Left ventricle myocardium superior (tissue), 1 donor: ENCODE results near the gene HRH1. TPM values are rescaled to one million over a fixed set of nuclear protein-coding genes. Genes with fewer than 3 reads are reported as not detected.
"Not testable (repeated sequence)": the region's sequence is repeated elsewhere in the genome, so short reads cannot be mapped to it uniquely, and the experiment has no call there.

ENCODE experiments used
- ATAC-seq: fragments of 200-7000 bp; cut with Tn5 transposase; one replicate; pipeline ENCODE4 v1.9.1; 2020; ENCODE audit warnings: mild to moderate bottlenecking, moderate library complexity
- DNase-seq: peaks from one replicate; pipeline ENCODE4 v3.0.0-alpha.2; 2020
- intact Hi-C: fragments of 100-400 bp; cut with micrococcal nuclease; formaldehyde crosslinking; loops from one replicate; pipeline ENCODE4 v1.11.0; 2022
- total RNA-seq: library from RNA; stranded (reverse); fragmentation: NEBNext Ultra II Directional; extraction: Animal tissue kit (Norgen Biotek cat#: 25700); gene quantifications from one replicate; pipeline ENCODE4 v1.2.1, GENCODE V29; 2021
- donor health status: DM: no; HTN: yes; CAD: no; lungs with severe emphysema.

Gene HRH1
- total RNA-seq, 1 donor from 2014 or later = 1.4 TPM

DNA sequence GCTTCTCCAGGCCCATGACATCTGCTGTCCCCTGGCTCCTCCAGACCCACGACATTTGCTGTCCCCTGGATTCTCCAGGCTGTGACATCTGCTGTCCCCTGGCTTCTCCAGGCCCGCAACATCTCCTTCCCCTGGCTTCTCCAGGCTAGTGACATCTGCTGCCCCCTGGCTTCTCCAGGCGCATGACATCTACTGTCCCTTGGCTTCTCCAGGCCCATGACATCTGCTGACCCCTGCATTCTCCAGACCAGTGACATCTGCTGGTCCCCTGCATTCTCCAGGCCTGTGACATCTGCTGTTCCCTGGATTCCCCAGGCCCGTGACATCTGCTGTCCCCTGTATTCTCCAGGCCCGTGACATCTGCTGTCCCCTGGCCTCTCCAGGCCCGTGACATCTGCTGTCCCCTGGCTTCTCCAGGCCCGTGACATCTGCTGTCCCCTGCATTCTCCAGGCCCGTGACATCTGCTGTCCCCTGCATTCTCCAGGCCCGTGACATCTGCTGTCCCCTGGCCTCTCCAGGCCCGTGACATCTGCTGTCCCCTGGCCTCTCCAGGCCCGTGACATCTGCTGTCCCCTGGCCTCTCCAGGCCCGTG lies 12.6 kb downstream of the HRH1 start:
- intact Hi-C loops, DNase-seq, ATAC-seq: not testable (repeated sequence)

DNA sequence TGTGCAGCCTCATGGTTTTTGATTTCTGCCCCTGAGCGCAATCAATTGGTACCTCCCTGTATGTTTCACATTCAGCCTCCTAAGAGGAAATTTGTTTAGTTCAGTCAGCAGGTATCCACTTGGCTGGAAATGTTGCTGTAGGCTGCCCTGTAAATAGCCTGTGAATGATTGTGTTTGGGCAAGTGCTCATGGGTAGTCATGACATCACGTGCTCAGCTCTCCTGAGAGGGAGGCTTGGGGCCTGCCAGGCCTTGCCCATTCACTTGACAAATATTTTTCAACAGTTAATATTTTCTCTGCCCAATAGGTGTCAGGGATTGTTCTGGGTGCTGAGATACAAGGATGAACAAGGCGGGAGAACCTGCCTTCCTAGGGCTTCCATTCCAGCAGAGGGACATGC lies 13.3 kb downstream of the HRH1 start:
- ATAC-seq (no peak), DNase-seq (no peak)
- intact Hi-C loops = no loop called here

DNA sequence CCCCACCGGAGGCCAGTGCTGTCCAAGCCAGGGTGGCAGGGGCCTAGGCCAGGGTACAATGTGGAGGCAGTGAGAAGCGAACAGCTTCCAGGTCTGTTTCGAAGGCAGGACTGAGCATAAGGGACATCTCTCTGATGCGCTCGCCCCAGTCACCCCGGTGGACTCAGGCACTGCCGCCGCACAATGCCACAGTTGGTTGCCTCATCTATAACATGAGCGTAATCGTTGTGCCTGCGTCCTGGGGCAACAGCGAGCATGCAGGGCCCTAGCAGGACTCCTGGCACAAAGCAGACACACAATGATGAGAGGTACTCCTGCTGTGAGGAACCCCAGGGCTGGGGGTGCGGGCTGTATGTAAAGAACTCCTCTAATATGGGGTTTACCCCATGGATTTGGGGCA lies 14.1 kb downstream of the HRH1 start:
- ATAC-seq = no peak
- intact Hi-C loops = no loop called here
- DNase-seq = no peak

DNA sequence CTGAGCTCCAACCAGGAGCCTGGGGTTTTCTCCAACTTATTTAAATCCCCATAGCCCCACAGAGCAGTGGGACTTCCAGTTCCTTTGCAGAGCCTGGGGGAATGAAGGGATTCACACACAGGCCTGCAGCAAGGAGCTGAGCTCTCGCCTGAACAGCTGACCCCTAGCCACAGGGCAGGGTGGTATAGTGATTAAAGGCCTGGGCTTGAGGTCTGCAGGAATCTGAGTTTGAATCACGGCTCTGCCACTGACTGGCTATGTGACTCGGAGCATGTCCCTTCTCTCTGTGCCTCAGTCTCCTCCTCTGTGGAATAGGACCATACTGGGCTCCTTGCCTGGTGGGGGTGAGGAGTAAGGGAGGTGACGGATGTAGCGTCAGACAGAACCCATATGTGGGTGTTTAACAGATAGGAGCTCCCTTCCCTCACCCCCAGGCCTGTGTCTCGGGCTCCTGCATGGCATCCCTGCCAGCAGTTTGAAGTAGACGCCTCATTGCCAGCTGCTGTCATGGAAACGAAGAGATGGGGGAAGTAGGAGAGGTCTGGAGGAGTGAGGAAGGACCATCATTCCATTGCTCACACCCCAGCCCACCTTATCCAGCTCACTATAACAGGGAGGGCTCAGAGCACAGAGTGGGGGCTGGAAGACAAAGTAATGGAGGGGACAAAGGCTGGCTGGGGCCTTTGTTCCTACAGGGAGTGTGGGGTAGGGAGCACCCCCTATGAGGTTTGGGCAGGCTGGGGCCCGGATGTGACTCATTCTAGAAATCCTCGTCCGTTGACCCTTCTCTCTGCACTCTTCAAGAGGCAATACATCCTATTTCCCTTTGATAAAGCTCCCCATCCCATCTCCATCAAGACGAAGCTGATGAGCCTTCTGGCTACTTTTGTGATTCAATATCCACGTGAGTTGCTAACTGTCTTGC lies 14.8 kb downstream of the HRH1 start:
- intact Hi-C loops = no loop called here
- DNase-seq = no peak
- ATAC-seq = no peak

DNA sequence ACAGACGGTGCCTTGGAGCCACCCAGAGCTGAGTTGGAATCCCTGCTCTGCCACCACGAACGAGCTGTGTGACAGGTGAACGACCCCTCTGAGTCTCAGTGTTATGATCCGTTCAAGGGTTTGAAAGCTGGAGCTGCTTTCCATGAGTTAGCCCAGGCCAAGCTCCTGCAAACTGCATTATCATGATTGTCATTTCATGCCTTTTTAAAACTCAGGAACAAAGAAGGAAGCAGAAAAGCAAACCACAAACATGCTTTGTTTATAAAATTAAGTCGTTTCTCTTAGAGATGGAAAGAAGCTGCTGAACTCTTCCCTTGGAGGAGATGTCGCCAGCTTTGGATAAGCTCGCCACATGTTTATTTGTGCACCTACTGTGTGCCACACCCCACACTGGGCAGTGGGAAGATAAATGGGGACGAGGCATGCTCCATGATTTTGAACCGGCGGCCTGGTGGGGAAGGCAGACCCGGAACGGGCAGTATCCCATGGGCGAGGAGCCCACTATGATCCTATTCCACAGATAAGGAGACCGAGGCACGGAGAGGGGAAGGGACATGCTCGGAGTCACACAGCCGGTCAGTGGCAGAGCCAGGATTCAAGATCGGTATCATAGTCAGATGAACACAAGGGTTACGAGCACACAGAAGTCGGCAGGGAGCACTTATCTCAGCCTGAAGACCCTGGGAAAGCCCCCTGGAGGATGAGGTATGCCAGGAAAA lies 15.9 kb downstream of the HRH1 start:
- intact Hi-C loops = no loop called here
- no peak for DNase-seq
- ATAC-seq = no peak

DNA sequence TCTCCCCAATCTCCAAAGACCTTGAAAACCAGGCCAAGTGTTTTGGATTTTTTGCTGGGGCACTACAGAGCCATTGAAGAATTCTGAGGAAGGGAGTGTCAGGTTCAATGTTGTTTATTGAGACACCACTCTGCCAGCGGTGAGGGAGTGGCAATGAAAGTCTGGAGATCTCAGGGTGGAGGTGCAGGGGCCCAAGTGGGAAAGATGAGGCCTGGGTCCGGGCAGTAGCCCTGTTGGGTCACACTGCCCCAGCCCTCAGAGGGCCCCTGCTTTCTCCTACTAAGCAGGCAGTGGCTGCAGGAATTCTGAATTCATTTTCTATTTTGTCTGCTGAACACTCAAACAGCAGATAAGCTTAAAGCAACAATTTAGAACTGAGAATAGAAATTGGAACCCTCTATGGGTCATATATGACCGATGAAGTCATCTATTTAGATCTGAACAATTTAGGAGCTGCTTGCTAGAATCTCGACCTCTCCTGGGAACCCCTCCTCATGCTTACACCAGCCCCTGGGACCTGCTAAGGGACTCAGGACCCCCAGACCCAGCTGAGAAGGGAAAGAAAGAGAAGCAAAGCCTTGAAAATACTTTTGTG lies 17.9 kb downstream of the HRH1 start:
- intact Hi-C loops = no loop called here
- DNase-seq = no peak
- ATAC-seq = no peak

DNA sequence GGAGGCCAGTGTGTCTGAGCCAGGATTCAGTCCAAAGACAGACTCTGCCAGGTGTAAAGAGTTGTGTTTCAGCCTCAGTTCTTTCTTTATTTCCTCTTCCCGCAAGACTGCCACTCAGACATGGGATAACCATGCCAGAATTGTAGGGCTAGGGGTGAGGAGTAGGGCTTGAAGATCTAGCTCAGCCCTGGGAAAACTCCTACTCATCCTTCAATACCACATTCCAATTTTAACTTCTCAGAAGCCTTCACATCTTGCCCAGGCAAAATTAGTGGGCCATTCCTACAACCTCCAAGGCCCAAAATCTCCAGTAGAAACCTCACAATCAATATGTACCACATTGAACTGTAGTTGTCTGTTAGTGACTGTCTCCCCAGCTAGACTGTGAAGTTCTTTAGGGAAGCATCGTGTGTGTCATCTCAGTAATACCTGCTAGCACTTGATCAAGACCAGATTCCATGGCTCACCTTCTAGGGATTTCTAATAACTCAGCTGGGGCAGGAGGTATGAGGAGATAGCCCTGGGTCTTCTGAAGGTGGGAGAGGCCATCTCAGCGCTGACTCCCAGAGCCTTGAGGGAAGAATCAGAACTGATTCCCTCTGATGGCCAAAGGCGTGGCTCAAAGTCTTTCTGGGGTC lies 19.7 kb downstream of the HRH1 start:
- no peak for ATAC-seq
- no peak for DNase-seq
- intact Hi-C loops = no loop called here

DNA sequence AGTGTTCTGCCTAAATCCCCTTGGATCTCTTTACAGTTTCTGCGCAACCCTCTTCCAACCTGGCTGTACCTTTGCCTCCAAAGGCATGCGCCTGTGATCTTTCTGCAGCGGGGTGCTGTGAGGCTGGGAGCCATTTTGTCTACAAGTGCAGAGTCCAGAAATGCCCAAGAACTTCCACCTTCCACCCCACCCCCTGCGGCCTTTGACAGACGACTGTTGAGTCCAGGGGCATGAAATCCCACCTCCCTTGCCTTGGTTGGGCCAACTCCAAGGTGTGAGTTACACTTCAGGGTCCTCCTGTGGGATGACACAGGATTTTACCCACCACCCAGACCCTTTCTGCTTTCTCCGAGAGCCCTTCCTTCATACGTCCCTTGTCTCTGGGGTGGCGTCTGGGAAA lies 24.1 kb downstream of the HRH1 start:
- ATAC-seq (no peak), DNase-seq (no peak)
- intact Hi-C loops = no loop called here

DNA sequence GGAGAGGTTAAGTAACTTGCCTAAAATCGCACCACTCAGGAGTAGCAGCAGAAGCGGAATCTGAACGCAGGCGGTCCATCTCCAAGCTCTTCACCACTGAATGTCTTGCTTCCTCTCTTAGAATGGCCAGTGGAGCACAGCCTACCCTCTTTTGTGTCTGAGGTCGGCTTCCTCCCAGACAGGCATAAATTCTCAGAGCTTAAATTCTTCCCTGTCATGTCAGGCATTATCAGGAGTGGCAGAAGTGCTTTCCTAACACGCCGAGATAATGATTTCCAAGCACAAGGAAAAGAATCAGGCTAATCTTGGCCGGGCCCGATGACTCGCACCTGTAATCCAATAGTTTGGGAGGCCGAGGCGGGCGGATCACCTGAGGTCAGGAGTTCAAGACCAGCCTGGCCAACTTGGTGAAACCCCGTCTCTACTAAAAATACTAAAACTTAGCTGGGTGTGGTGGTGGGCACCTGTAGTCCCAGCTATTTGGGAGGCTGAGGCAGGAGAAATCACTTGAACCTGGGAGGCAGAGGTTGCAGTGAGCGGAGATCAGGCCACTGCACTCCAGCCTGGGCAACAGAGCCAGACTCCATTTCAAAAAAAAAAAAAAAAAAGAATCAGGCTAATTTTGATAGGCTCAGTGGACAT lies 30.2 kb downstream of the HRH1 start:
- DNase-seq, intact Hi-C loops, ATAC-seq: not testable (repeated sequence)

DNA sequence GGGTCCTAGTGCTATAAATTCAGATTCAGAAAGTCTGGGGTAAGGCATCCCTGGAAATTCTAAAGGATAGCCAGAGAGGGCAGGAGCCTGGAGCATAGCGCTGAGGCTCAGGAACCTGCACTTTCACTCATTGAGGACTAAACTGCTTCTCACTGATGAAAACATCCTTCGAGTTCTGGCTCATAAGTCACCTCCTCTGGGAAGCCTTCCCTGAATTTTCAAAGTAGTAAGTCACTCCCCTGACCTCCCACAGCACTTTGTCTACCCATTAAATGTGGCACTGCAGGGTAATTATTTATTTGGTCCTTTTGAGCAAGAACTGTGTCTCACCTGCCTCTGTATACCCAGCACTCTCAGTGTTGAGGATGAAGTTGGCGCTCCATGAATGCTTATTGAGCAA lies 30.9 kb downstream of the HRH1 start:
- DNase-seq (no peak), ATAC-seq (no peak)
- intact Hi-C loops = no loop called here

DNA sequence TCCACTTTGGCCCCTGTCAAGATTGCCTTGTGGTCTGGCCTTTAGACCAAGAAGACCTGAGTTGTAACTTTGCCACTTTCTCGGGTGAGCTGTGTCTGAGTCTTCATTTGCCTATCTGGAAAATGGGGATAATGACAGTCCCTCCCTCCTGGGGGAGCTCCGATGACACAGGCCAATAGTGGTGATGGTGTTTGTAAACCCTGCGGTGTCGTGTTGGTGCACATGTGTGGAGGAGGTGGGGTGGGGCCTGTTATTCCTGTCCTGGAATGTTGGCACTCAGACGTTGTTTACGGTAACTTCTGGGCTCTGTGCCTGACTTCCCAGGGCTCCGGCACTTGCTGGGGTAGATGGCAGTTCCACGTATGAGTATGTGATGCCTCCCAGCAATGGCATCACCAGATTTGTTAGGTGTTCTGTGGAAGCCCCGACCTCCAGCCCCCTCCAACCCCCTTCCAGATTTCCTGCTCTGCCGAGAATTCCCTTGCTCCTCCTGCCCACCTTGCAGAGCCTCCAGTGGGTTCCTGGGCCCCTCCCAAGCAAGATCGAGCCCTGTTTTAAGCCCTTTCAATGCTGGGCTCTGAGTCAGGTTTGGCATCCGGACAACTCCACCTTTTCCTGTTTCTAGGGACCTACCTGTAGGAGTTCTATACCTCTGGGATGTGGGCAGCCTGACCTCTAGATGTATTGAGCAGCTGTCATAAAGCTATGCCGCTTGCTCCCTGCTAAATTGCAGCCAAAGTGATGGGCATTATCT lies 31.4 kb downstream of the HRH1 start:
- ATAC-seq (peak; percentile 99), DNase-seq (peak; percentile 80)
- intact Hi-C loops = no loop called here

DNA sequence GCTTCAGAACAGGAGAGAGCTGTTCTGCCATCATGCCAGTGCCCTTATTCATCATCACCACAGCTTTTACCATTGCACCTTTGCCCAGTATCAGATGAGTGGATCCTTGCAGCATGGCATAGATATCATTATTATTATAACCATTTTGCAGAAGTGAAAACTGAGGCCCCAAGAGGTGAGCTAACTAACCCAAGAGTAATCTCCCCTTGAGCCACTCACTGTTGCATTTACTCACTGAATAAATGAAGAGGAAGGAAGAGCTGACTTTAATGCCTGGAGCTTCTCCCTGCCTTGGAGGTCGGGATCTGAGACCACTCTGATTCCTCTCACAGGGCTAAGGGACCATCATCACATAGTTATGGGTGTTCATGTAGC lies 32.0 kb downstream of the HRH1 start:
- no peak for ATAC-seq
- no peak for DNase-seq
- intact Hi-C loops = no loop called here

DNA sequence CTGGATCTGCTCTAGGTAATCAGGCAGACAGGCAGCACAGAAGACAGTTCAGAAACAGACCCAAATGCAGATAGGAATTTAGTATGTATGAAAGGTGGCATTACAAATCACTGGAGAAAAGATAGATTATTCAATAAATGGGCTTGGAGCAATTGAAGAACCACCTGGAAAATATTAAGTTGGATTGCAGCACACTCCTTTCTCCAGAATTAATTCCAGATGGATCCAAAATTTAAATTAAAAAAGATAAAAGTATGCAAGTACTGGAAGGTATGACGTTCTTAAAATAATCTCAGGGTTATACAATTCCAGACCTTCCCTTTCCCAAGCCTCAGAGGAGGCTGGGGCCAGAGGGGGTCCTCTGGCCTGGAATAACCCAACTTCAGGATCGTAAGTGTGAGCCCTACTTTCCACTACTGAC lies 32.5 kb downstream of the HRH1 start:
- intact Hi-C loops = no loop called here
- no peak for DNase-seq
- no peak for ATAC-seq

DNA sequence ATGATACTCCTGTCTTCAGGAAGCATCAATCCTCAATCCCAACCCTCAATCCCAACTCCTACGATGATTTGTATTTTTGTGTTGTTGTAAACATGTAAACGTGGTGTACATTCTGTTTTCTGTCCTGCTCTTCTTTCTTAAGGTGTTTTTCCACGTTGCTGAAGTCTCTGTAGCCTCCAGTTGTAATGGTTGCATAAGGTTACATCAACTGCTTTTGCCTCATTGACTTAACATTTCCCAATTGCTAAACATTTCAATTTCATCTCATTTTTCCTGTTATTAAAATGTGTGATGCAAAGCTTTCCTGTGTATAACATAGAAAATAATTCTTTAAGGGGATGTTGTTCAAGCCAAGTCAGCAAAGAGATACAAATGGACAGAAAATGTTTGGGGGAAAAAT lies 33.4 kb downstream of the HRH1 start:
- no peak for DNase-seq
- ATAC-seq = no peak
- intact Hi-C loops = no loop called here

DNA sequence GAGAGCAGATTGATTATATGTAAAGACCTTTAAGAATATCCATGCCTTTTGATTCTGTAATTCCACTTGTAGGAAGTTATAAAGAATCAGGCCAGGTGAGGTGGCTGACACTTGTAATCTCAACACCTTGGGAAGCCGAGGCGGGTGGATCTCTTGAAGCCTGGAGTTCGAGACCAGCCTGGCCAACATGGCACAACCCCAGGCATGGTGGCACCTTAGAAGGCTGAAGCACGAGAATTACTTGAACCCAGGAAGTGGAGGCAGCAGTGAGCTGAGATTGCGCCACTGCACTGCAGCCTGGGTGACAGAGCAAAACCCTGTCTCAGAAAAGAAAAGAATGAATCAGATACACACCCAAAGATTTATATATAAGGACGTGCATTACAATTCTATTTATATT lies 33.9 kb downstream of the HRH1 start:
- no peak for ATAC-seq
- DNase-seq = no peak
- intact Hi-C loops = no loop called here

DNA sequence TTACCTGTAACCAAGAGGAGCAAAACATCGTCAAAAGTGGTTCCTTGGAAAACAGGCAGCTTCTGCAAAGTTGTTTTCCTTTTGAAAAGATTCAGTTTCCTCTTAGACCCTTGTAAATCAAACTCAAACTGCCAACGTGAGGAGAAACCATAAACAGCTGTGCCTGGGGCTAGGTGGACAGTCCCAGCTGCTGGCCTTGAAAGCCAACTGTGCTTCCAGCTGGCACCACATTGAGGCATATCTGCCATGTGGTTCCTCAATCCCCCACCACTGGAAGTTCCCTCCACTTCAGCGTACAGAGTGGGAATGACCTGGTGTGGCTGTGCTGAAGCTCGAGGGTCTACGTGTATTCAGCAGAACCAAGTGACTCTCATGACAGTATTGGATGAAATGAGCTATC lies 40.9 kb downstream of the HRH1 start:
- DNase-seq (no peak), ATAC-seq (no peak)
- intact Hi-C loops = no loop called here

DNA sequence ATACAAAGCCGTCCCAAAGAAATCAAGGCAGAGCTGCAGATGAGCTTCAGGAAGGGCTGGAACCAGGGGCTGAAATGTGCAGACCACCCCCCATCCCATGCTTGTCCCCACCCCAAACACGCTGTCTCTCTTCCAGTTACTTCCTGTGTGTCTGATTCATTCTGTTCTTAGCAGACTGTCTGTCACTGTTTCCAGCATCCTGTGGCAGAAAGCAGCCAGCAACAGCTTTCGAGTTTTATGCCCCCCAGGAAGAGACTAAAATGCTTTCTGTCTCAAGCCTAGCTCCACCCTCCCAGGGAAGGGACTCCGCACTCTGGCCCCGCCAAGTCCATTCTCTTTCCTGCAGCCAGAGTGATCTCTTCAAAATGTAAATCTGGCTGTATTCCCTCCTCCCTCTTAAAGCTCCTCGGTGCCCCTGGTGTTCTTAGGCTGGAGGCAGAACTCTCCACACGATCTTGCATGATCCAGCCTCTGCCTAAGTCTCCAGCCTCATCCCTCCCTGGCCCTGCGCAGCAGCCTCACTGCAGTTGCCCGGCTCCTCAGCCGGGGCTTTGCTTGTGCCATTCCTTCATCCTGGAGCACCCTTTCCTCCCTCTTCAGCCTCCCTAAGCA lies 41.5 kb downstream of the HRH1 start:
- intact Hi-C loops = no loop called here
- no peak for DNase-seq
- ATAC-seq = no peak

DNA sequence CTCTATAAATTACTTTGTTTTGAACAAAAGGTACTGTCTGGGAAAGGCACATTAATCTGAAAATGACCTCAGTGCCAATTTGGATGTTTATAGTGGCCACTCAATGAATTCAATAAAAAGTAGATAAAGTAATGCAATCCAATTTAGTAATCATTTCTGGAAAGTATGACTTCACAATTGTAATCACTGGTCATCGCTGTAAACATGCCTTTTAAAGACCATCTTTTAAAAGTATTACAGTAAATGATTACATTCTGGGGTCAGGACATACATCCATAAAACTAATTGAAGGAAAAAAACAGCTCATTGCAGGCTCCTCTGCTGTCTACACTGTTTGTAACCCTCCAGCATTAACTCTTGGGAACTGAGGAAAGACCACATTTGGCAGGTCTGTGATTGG lies 43.2 kb downstream of the HRH1 start:
- ATAC-seq (no peak), DNase-seq (no peak)
- intact Hi-C loops = no loop called here
